Erythroblast (primary cell): ENCODE results near the gene RGS16.

Source experiments
- GATA1 ChIP-seq: IDR thresholded peaks from 2 replicates; pipeline ENCODE4 v1.6.1; 2011; ENCODE audit warnings: low read depth, mild to moderate bottlenecking, control low read depth, low read length, moderate library complexity
- POLR2A ChIP-seq: IDR thresholded peaks from 2 replicates; pipeline ENCODE4 v1.6.1; 2011; ENCODE audit warnings: mild to moderate bottlenecking, low read length

- TF ChIP-seq POLR2A (no peak), GATA1 (no peak)
Measured at GRCh38 chr1:182586380-182586779, 17.8 kb downstream of the RGS16 start.
